ENCODE data around the gene KIAA0753. TPM values are rescaled to one million over a fixed set of nuclear protein-coding genes. Genes with fewer than 3 reads are reported as not detected.

The KIAA0753 gene
- total and polyA plus RNA-seq, 7 experiments from 2014 or later: 2.6 to 18.4 (median 13.3) TPM

GRCh38 chr17:6651354-6651918 lies 10.9 kb upstream of the KIAA0753 start, which contains the start of the genes C17orf100 and MED31:
C17orf100 (plus strand) TSS chr17:6651762; CDS start chr17:6651914, 152 bp downstream.
MED31 (minus strand) TSS chr17:6651605; CDS start chr17:6651528, 77 bp downstream.
- Histone ChIP-seq H3K9me3 (ENCODE audit: control insufficient read depth in 2 of 3, low read length in 3 of 3) (no peaks in the 10 kb centered on the region), H3K36me3 (ENCODE audit: control insufficient read depth in 2 of 3, insufficient read depth in 3 of 3, low read length in 3 of 3) (peaks cover 0 to 20% (median 19%) of the 10 kb centered on the region in 3 experiments), H3K4me1 (ENCODE audit: control insufficient read depth in 2 of 2, insufficient read depth in 2 of 2, low read length in 2 of 2) (peaks cover 21 to 26% of the 10 kb centered on the region in 2 donors), H3K27ac (ENCODE audit: low read depth, low read length) (peak within 1 kb of the TSS; percentile 95), H3K27me3 (ENCODE audit: control insufficient read depth in 2 of 2, insufficient read depth in 2 of 2, low read length in 2 of 2) (no peaks in the 10 kb centered on the region), H3K4me3 (ENCODE audit: low read length) (peak within 1 kb of the TSS; percentile 99)
- POLR2A ChIA-PET: interaction anchor here (0.5 to 3.8 kb wide), 4 partner anchors 11 to 1595 kb away, joined by 3 to 51 read pairs (median 4); partner anchors contain the start of genes KIAA0753, TP53 and TXNDC17
- H3K9me3 Mint-ChIP-seq: peaks cover 0 to 2% (median 0%) of the 10 kb centered on the region in 11 donors
- peak within 1 kb of the TSS; percentile 97 to 100 (median 99) for H3K27ac Mint-ChIP-seq
- H3K4me1 Mint-ChIP-seq: peaks cover 37 to 87% (median 78%) of the 10 kb centered on the region in 7 donors
- ATAC-seq (peak; percentile 96), DNase-seq (peak; percentile 89 to 97 (median 93))
- peaks cover 0 to 29% (median 0%) of the 10 kb centered on the region in 5 donors for H3K27me3 Mint-ChIP-seq
- peaks cover 0 to 18% (median 7%) of the 10 kb centered on the region in 5 donors for H3K36me3 Mint-ChIP-seq
- peak within 1 kb of the TSS; percentile 89 to 100 (median 96) for H3K4me3 Mint-ChIP-seq
- intact Hi-C loops (cut with micrococcal nuclease): loop anchor here (1.0 to 10.0 kb wide), 12 partner anchors 11 to 1707 kb away; partner anchors contain the start of genes DERL2 (in 2 of the 2), KIAA0753 (in 2 of the 2), MIS12 (in 2 of the 2) and ACADVL (in 1 of the 2)
- CTCF ChIA-PET: interaction anchor here (0.9 kb wide), 1 partner anchor 11 kb away, joined by 3 read pairs; the partner anchor contains the start of genes KIAA0753 and TXNDC17

GRCh38 chr17:6648181-6648580 lies 7.7 kb upstream of the KIAA0753 start:
- Histone ChIP-seq H3K9me3 (ENCODE audit: control insufficient read depth in 2 of 3, low read length in 3 of 3) (no peaks in the 10 kb centered on the region), H3K27ac (ENCODE audit: low read depth, low read length) (no peak overlapping the region), H3K4me3 (ENCODE audit: low read length) (no peak overlapping the region), H3K36me3 (ENCODE audit: control insufficient read depth in 2 of 3, insufficient read depth in 3 of 3, low read length in 3 of 3) (peaks cover 12 to 29% (median 19%) of the 10 kb centered on the region in 3 experiments), H3K4me1 (ENCODE audit: control insufficient read depth in 2 of 2, insufficient read depth in 2 of 2, low read length in 2 of 2) (peaks cover 16 to 21% of the 10 kb centered on the region in 2 donors), H3K27me3 (ENCODE audit: control insufficient read depth in 2 of 2, insufficient read depth in 2 of 2, low read length in 2 of 2) (no peaks in the 10 kb centered on the region)
- H3K36me3 Mint-ChIP-seq: peaks cover 0 to 17% (median 8%) of the 10 kb centered on the region in 5 donors
- H3K27ac Mint-ChIP-seq: peak overlapping the region in 6 of 9 donors; percentile 21 to 77 (median 51)
- H3K27me3 Mint-ChIP-seq: peaks cover 0 to 5% (median 0%) of the 10 kb centered on the region in 5 donors
- no peak for ATAC-seq
- intact Hi-C loops (cut with micrococcal nuclease): loop anchor here (2.0 to 10.0 kb wide), 2 partner anchors 175 to 203 kb away; partner anchors contain the start of gene PIMREG (in 2 of the 2)
- ChIA-PET POLR2A (interaction anchor here (3.8 kb wide), 1 partner anchor 8 kb away, joined by 51 read pairs; the partner anchor contains the start of genes KIAA0753 and TXNDC17), CTCF (interaction anchor here (0.7 kb wide), 1 partner anchor 175 kb away, joined by 3 read pairs; no protein-coding TSS in a partner anchor)
- no peak for DNase-seq
- peaks cover 35 to 79% (median 64%) of the 10 kb centered on the region in 7 donors for H3K4me1 Mint-ChIP-seq
- H3K9me3 Mint-ChIP-seq: peaks cover 0 to 2% (median 0%) of the 10 kb centered on the region in 11 donors
- H3K4me3 Mint-ChIP-seq: peak overlapping the region in 3 of 10 donors; percentile 9 to 89 (median 27)

GRCh38 chr17:6643451-6644125 lies 3.1 kb upstream of the KIAA0753 start:
- Mint-ChIP-seq H3K4me3 (no peak overlapping the region), H3K36me3 (peaks cover 0 to 17% (median 8%) of the 10 kb centered on the region in 5 donors), H3K27me3 (no peaks in the 10 kb centered on the region), H3K4me1 (peaks cover 35 to 79% (median 67%) of the 10 kb centered on the region in 7 donors), H3K27ac (peak overlapping the region in 5 of 9 donors; percentile 33 to 85 (median 41)), H3K9me3 (no peaks in the 10 kb centered on the region)
- intact Hi-C loops (cut with micrococcal nuclease): loop anchor here (5.0 to 10.0 kb wide), 4 partner anchors 199 to 1739 kb away; partner anchors contain the start of genes PIMREG (in 2 of the 2), RNASEK (in 1 of the 2) and RPL26 (in 1 of the 2)
- Histone ChIP-seq H3K4me1 (ENCODE audit: control insufficient read depth in 2 of 2, insufficient read depth in 2 of 2, low read length in 2 of 2) (peaks cover 17 to 24% of the 10 kb centered on the region in 2 donors), H3K9me3 (ENCODE audit: control insufficient read depth in 2 of 3, low read length in 3 of 3) (no peaks in the 10 kb centered on the region), H3K27me3 (ENCODE audit: control insufficient read depth in 2 of 2, insufficient read depth in 2 of 2, low read length in 2 of 2) (no peaks in the 10 kb centered on the region), H3K36me3 (ENCODE audit: control insufficient read depth in 2 of 3, insufficient read depth in 3 of 3, low read length in 3 of 3) (peaks cover 11 to 35% (median 12%) of the 10 kb centered on the region in 3 experiments), H3K4me3 (ENCODE audit: low read length) (no peak overlapping the region), H3K27ac (ENCODE audit: low read depth, low read length) (no peak overlapping the region)
- ATAC-seq: no peak
- DNase-seq: no peak
- POLR2A ChIA-PET: interaction anchor here (0.6 kb wide), 2 partner anchors 23 to 1211 kb away, joined by 3 read pairs; no protein-coding TSS in a partner anchor
- CTCF ChIA-PET: no interaction called here

- Mint-ChIP-seq H3K4me3 (peak overlapping the region in 7 of 10 donors; percentile 35 to 97 (median 90)), H3K27ac (peak overlapping the region in 8 of 9 donors; percentile 20 to 98 (median 80)), H3K27me3 (no peaks in the 10 kb centered on the region), H3K4me1 (peaks cover 35 to 75% (median 63%) of the 10 kb centered on the region in 7 donors), H3K36me3 (peaks cover 0 to 15% (median 1%) of the 10 kb centered on the region in 5 donors), H3K9me3 (no peaks in the 10 kb centered on the region)
- peaks cover 3 to 25% (median 12%) of the 10 kb centered on the region in 3 experiments for H3K36me3 ChIP-seq (ENCODE audit: control insufficient read depth in 2 of 3, insufficient read depth in 3 of 3, low read length in 3 of 3)
- intact Hi-C loops (cut with micrococcal nuclease): loop anchor here (5.0 to 10.0 kb wide), 4 partner anchors 198 to 1740 kb away; partner anchors contain the start of genes PIMREG (in 2 of the 2), RNASEK (in 1 of the 2) and RPL26 (in 1 of the 2)
- ATAC-seq (no peak), DNase-seq (no peak)
- peaks cover 17 to 24% of the 10 kb centered on the region in 2 donors for H3K4me1 ChIP-seq (ENCODE audit: control insufficient read depth in 2 of 2, insufficient read depth in 2 of 2, low read length in 2 of 2)
- no peak overlapping the region for H3K4me3 ChIP-seq (ENCODE audit: low read length)
- ChIA-PET POLR2A (interaction anchor here (1.0 to 4.5 kb wide), 3 partner anchors 7 to 19 kb away, joined by 3 to 51 read pairs (median 9); partner anchors contain the start of genes C17orf100 and MED31), CTCF (no interaction called here)
- H3K27me3 ChIP-seq (ENCODE audit: control insufficient read depth in 2 of 2, insufficient read depth in 2 of 2, low read length in 2 of 2): no peaks in the 10 kb centered on the region
- H3K27ac ChIP-seq (ENCODE audit: low read depth, low read length): peak overlapping the region; percentile 86
- H3K9me3 ChIP-seq (ENCODE audit: control insufficient read depth in 2 of 3, low read length in 3 of 3): no peaks in the 10 kb centered on the region
Measured at GRCh38 chr17:6642592-6642991, 2.1 kb upstream of the KIAA0753 start.

DNA sequence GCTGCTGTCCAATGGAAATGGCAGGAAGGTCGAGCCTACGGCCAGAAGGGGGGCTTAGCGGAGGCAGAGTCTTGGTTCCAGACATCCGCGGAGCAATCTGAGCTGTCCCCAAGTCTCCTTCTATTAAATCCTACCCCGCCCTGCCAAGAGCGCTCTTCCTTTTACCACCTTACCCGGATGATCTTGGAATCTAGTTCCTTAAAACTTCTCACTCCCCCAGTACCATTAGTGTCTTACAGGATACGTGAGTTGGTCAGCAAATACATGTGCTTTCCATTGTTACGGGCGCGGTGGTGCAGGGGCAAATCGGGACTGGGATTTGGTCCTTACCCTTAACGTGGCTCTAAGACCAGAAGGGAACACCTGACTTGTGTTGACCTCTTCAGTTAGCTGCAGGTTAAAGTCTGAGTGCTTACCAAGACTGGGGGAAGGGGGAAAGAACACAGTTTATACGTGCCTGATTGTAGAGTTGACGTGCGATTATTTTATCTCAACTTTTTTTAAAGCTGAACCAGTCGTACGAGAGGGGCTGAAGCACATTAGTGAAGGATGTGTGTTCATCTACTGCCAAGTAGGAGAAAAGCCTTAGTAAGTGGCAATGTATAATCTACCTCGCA lies 844 bp upstream of the KIAA0753 start:
- no peaks in the 10 kb centered on the region for H3K27me3 ChIP-seq (ENCODE audit: control insufficient read depth in 2 of 2, insufficient read depth in 2 of 2, low read length in 2 of 2)
- ATAC-seq (no peak), DNase-seq (peak in 5 of 9 donors; percentile 16 to 21 (median 18))
- H3K4me1 ChIP-seq (ENCODE audit: control insufficient read depth in 2 of 2, insufficient read depth in 2 of 2, low read length in 2 of 2): peaks cover 17 to 24% of the 10 kb centered on the region in 2 donors
- peaks cover 0 to 19% (median 12%) of the 10 kb centered on the region in 3 experiments for H3K36me3 ChIP-seq (ENCODE audit: control insufficient read depth in 2 of 3, insufficient read depth in 3 of 3, low read length in 3 of 3)
- intact Hi-C loops (cut with micrococcal nuclease): loop anchor here (2.0 to 10.0 kb wide), 6 partner anchors 15 to 1741 kb away; partner anchors contain the start of genes PIMREG (in 2 of the 2), RNASEK (in 1 of the 2) and RPL26 (in 1 of the 2)
- Mint-ChIP-seq H3K4me3 (peak overlapping the region; percentile 90 to 98 (median 96)), H3K27ac (peak overlapping the region; percentile 88 to 99 (median 97)), H3K4me1 (peaks cover 35 to 67% (median 53%) of the 10 kb centered on the region in 7 donors), H3K27me3 (no peaks in the 10 kb centered on the region), H3K36me3 (peaks cover 0 to 13% (median 0%) of the 10 kb centered on the region in 5 donors), H3K9me3 (no peaks in the 10 kb centered on the region)
- H3K27ac ChIP-seq (ENCODE audit: low read depth, low read length): peak overlapping the region; percentile 86
- ChIA-PET CTCF (interaction anchor here (0.5 to 1.5 kb wide), 3 partner anchors 10 to 170 kb away, joined by 3 read pairs; partner anchors contain the start of genes C17orf100 and MED31), POLR2A (interaction anchor here (0.7 to 4.5 kb wide), 7 partner anchors 9 to 1195 kb away, joined by 3 to 51 read pairs (median 3); partner anchors contain the start of genes C17orf100, MED31 and TNFSF12)
- H3K4me3 ChIP-seq (ENCODE audit: low read length): peak overlapping the region; percentile 91
- no peaks in the 10 kb centered on the region for H3K9me3 ChIP-seq (ENCODE audit: control insufficient read depth in 2 of 3, low read length in 3 of 3)

Measured in naive thymus-derived CD4-positive, alpha-beta T cell (primary cell).